Prostate gland (tissue), 2 donors: Measurements from ENCODE around the gene FBRSL1. TPM values are rescaled to one million over a fixed set of nuclear protein-coding genes. Genes with fewer than 3 reads are reported as not detected.

Source experiments
- DNase-seq: peaks from one replicate; pipeline ENCODE4 v3.0.0-alpha.2; 2019; ENCODE audit warnings: low spot score
- H3K27ac ChIP-seq, 2 donors: fragments of 200-600 bp; sonication (generic); 2 replicates each; pipeline ENCODE4 v1.5.1; 2017 to 2019
- H3K27me3 ChIP-seq: fragments of 200-600 bp; sonication (generic); replicated peaks from 2 replicates; pipeline ENCODE4 v1.5.1; 2019; ENCODE audit not compliant: insufficient read depth
- H3K36me3 ChIP-seq, 2 donors: fragments of 200-600 bp; sonication (generic); 1 replicate in 1 of 2; 2 replicates in 1 of 2; pipeline versions ENCODE4 v1.5.1 to v1.8.1; 2017 to 2019
- H3K4me1 ChIP-seq: fragments of 200-600 bp; sonication (generic); replicated peaks from 2 replicates; pipeline ENCODE4 v1.5.1; 2019
- H3K4me3 ChIP-seq, 2 donors: fragments of 200-600 bp; sonication (generic); 2 replicates each; pipeline ENCODE4 v1.5.1; 2017 to 2019
- H3K9me3 ChIP-seq: fragments of 200-600 bp; sonication (generic); 2 replicates; pipeline ENCODE4 v1.5.1; 2017
- POLR2A ChIP-seq: fragments of 450-650 bp; IDR thresholded peaks from one replicate; pipeline ENCODE4 v1.6.1; 2016; ENCODE audit warnings: antibody characterized with exemption, mild to moderate bottlenecking
- POLR2AphosphoS5 ChIP-seq: sonication (generic); formaldehyde crosslinking; IDR thresholded peaks from one replicate; pipeline ENCODE4 v1.6.1; 2017; ENCODE audit warnings: antibody characterized with exemption
- WGBS: methylation state at CpG from one replicate; pipeline ENCODE4 v1.1.5; 2018; 5-methylcytosine and 5-hydroxymethylcytosine counted together
- intact Hi-C: fragments of 100-400 bp; cut with DNase I; formaldehyde crosslinking; loops from one replicate; pipeline ENCODE4 v1.14.2; 2022
- total RNA-seq, 2 donors: library from RNA; depleted of rRNA; stranded (reverse); fragments of >200 nt; gene quantifications; one replicate each; pipeline ENCODE4 v1.1.0, GENCODE V29; 2016
- TF ChIP-seq, protein P1 (sequence below), 4 experiments: fragments of 200-600 bp in 2 of 4; fragments of 450-650 bp in 2 of 4; sonication (generic) in 2 of 4; IDR thresholded peaks; 1 replicate in 3 of 4; 2 replicates in 1 of 4; pipeline ENCODE4 v1.5.1; 2016 to 2019; ENCODE audit warnings: antibody characterized with exemption in 4 of 4, mild to moderate bottlenecking in 2 of 4, moderate library complexity in 2 of 4

FBRSL1 gene
- total RNA-seq, 2 donors from 2014 or later = 34.2 to 69.2 TPM

- no peaks in the 10 kb centered on the region for H3K9me3 ChIP-seq
- H3K36me3 ChIP-seq = no peaks in the 10 kb centered on the region
- intact Hi-C loops = no loop called here
- H3K27ac ChIP-seq = no peak overlapping the region
- H3K27me3 ChIP-seq = no peaks in the 10 kb centered on the region
- H3K4me1 ChIP-seq = no peaks in the 10 kb centered on the region
- TF ChIP-seq POLR2AphosphoS5 (no peak), POLR2A (no peak)
- TF ChIP-seq, protein P1, sequence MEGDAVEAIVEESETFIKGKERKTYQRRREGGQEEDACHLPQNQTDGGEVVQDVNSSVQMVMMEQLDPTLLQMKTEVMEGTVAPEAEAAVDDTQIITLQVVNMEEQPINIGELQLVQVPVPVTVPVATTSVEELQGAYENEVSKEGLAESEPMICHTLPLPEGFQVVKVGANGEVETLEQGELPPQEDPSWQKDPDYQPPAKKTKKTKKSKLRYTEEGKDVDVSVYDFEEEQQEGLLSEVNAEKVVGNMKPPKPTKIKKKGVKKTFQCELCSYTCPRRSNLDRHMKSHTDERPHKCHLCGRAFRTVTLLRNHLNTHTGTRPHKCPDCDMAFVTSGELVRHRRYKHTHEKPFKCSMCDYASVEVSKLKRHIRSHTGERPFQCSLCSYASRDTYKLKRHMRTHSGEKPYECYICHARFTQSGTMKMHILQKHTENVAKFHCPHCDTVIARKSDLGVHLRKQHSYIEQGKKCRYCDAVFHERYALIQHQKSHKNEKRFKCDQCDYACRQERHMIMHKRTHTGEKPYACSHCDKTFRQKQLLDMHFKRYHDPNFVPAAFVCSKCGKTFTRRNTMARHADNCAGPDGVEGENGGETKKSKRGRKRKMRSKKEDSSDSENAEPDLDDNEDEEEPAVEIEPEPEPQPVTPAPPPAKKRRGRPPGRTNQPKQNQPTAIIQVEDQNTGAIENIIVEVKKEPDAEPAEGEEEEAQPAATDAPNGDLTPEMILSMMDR (IDR thresholded peaks at IDR 0.05) = no peak
- DNase-seq = no peak
- 80% methylated on average over 17 of the region's 17 CpGs for WGBS
- no peak overlapping the region for H3K4me3 ChIP-seq
These were observed 24.4 kb downstream of the FBRSL1 start for GRCh38 chr12:132514216-132514820.

GRCh38 chr12:132514838-132515237 lies 24.9 kb downstream of the FBRSL1 start:
- Histone ChIP-seq H3K4me3 (no peak overlapping the region), H3K27me3 (no peaks in the 10 kb centered on the region), H3K36me3 (no peaks in the 10 kb centered on the region), H3K9me3 (no peaks in the 10 kb centered on the region), H3K4me1 (no peaks in the 10 kb centered on the region), H3K27ac (no peak overlapping the region)
- intact Hi-C loops = no loop called here
- WGBS = 78% methylated on average over 5 of the region's 5 CpGs
- TF ChIP-seq, protein P1 (IDR thresholded peaks at IDR 0.05) = no peak
- no peak for TF ChIP-seq POLR2A
- TF ChIP-seq POLR2AphosphoS5 = no peak
- no peak for DNase-seq

DNA sequence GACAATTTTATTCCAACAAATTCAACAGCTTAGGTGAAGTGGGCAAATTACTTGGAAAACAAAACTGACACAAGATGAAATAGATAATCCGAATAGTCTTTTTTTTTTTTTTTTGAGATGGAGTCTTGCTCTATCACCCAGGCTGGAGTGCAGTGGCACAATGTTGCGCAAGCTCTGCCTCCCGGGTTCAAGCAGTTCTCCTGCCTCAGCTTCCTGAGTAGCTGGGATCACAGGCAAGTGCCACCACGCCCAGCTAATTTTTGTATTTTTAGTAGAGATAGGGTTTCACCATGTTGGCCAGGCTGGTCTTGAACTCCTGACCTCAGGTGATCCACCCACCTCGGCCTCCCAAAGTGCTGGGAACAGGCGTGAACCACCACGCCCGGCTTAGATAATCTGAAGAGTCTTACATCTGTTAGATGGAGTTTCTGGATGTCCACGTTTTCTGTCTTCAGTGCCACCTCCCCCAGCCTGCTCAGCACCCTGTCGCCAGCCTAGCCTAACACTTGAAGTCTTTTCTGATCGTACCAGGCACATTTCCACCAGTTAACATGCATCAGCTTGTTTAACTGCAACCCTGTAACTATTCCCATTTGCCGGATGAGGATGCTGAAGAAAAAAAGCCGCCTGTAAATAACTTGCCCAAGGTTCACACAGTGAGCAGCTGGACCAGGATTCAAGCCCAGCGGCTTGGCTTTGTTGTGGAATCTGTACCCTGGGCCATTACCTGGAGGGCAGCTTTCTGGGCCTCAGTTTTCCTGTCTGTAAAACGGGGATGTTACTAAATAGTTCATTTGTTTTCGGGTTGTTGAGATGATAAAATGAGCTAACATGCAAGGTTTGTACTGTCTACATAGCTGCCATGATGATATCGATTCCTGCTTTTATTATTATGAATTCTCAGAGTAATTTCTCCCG lies 26.4 kb downstream of the FBRSL1 start:
- intact Hi-C loops = no loop called here
- WGBS = 97% methylated on average over 18 of the region's 18 CpGs
- Histone ChIP-seq H3K27me3 (no peaks in the 10 kb centered on the region), H3K36me3 (no peaks in the 10 kb centered on the region), H3K4me1 (no peaks in the 10 kb centered on the region), H3K9me3 (no peaks in the 10 kb centered on the region), H3K27ac (no peak overlapping the region), H3K4me3 (no peak overlapping the region)
- no peak for TF ChIP-seq POLR2A
- TF ChIP-seq POLR2AphosphoS5 = no peak
- TF ChIP-seq, protein P1 (IDR thresholded peaks at IDR 0.05) = no peak
- no peak for DNase-seq

GRCh38 chr12:132517013-132517739 lies 27.2 kb downstream of the FBRSL1 start:
- H3K27me3 ChIP-seq = no peaks in the 10 kb centered on the region
- no peaks in the 10 kb centered on the region for H3K36me3 ChIP-seq
- DNase-seq = no peak
- TF ChIP-seq, protein P1 (IDR thresholded peaks at IDR 0.05) = no peak
- no peak for TF ChIP-seq POLR2AphosphoS5
- no peak for TF ChIP-seq POLR2A
- 93% methylated on average over 19 of the region's 19 CpGs for whole genome bisulfite sequencing
- no peak overlapping the region for H3K27ac ChIP-seq
- no peaks in the 10 kb centered on the region for H3K4me1 ChIP-seq
- intact Hi-C loops = no loop called here
- H3K9me3 ChIP-seq = no peaks in the 10 kb centered on the region
- H3K4me3 ChIP-seq = no peak overlapping the region
